ENCODE data around the gene HBG2. TPM values are rescaled to one million over a fixed set of nuclear protein-coding genes. Genes with fewer than 3 reads are reported as not detected.
A peak's percentile ranks its signal among the peaks of the same experiment; 100 is the strongest.
"Not testable (repeated sequence)": the region's sequence is repeated elsewhere in the genome, so short reads cannot be mapped to it uniquely, and the experiment has no call there.

HBG2 gene
- total RNA-seq, 1 experiment from 2014 or later = not detected

GRCh38 chr11:5250543-5251204 is 3.9 kb downstream of the HBG2 start:
- DNase-seq (ENCODE audit: low read depth) = no peak

- DNase-seq (ENCODE audit: low read depth) = not testable (repeated sequence)
These were observed 4.7 kb downstream of the HBG2 start, which contains the start of gene HBG1 for GRCh38 chr11:5249807-5250396. Gene HBG1 (minus strand): TSS chr11:5249857. CDS start chr11:5249804, 53 bp downstream.

GRCh38 chr11:5248498-5248897 is 6.1 kb downstream of the HBG2 start:
- DNase-seq (ENCODE audit: low read depth) = not testable (repeated sequence)

- peak; percentile 32 for DNase-seq (ENCODE audit: low read depth)
These were observed 6.9 kb downstream of the HBG2 start for GRCh38 chr11:5247472-5248192.

GRCh38 chr11:5246772-5247471 is 7.7 kb downstream of the HBG2 start:
- DNase-seq (ENCODE audit: low read depth) = no peak

GRCh38 chr11:5245155-5245554 is 9.4 kb downstream of the HBG2 start:
- DNase-seq (ENCODE audit: low read depth) = no peak

GRCh38 chr11:5243816-5244180 is 10.8 kb downstream of the HBG2 start:
- no peak for DNase-seq (ENCODE audit: low read depth)

- peak; percentile 8 for DNase-seq (ENCODE audit: low read depth)
These were observed 11.4 kb downstream of the HBG2 start for GRCh38 chr11:5242933-5243815.

- no peak for DNase-seq (ENCODE audit: low read depth)
These were observed 12.4 kb downstream of the HBG2 start for GRCh38 chr11:5242208-5242607.

- no peak for DNase-seq (ENCODE audit: low read depth)
These were observed 13.1 kb downstream of the HBG2 start for GRCh38 chr11:5241458-5241857.

- DNase-seq (ENCODE audit: low read depth) = no peak
These were observed 14.1 kb downstream of the HBG2 start for GRCh38 chr11:5240458-5240857.

- DNase-seq (ENCODE audit: low read depth) = no peak
These were observed 14.5 kb downstream of the HBG2 start for GRCh38 chr11:5240056-5240455.

- no peak for DNase-seq (ENCODE audit: low read depth)
These were observed 15.5 kb downstream of the HBG2 start for GRCh38 chr11:5239046-5239445.

GRCh38 chr11:5238486-5238885 is 16.1 kb downstream of the HBG2 start:
- DNase-seq (ENCODE audit: low read depth) = no peak

GRCh38 chr11:5237420-5237819 is 17.2 kb downstream of the HBG2 start:
- DNase-seq (ENCODE audit: low read depth) = no peak

- no peak for DNase-seq (ENCODE audit: low read depth)
These were observed 19.1 kb downstream of the HBG2 start for GRCh38 chr11:5235364-5236095.

GRCh38 chr11:5234381-5234834 is 20.2 kb downstream of the HBG2 start, which contains the start of gene HBD:
Gene HBD (minus strand): TSS chr11:5234483. CDS start chr11:5234433, 50 bp downstream.
- DNase-seq (ENCODE audit: low read depth) = peak; percentile 55

- no peak for DNase-seq (ENCODE audit: low read depth)
These were observed 21.3 kb downstream of the HBG2 start for GRCh38 chr11:5233307-5233706.

- DNase-seq (ENCODE audit: low read depth) = no peak
These were observed 21.8 kb downstream of the HBG2 start for GRCh38 chr11:5232821-5233220.

GRCh38 chr11:5232176-5232575 is 22.4 kb downstream of the HBG2 start:
- DNase-seq (ENCODE audit: low read depth) = no peak

All from M059J (cell line).